HL-60/S4 (cell line): ENCODE results near the gene ZBTB4.

Source experiments
- in situ Hi-C: fragments of 300-500 bp; cut with MboI; formaldehyde crosslinking; loops from 2 replicates; pipeline ENCODE4 v1.14.3; 2022; ENCODE audit warnings: low sequenced_read_pairs

The ZBTB4 gene, protein sequence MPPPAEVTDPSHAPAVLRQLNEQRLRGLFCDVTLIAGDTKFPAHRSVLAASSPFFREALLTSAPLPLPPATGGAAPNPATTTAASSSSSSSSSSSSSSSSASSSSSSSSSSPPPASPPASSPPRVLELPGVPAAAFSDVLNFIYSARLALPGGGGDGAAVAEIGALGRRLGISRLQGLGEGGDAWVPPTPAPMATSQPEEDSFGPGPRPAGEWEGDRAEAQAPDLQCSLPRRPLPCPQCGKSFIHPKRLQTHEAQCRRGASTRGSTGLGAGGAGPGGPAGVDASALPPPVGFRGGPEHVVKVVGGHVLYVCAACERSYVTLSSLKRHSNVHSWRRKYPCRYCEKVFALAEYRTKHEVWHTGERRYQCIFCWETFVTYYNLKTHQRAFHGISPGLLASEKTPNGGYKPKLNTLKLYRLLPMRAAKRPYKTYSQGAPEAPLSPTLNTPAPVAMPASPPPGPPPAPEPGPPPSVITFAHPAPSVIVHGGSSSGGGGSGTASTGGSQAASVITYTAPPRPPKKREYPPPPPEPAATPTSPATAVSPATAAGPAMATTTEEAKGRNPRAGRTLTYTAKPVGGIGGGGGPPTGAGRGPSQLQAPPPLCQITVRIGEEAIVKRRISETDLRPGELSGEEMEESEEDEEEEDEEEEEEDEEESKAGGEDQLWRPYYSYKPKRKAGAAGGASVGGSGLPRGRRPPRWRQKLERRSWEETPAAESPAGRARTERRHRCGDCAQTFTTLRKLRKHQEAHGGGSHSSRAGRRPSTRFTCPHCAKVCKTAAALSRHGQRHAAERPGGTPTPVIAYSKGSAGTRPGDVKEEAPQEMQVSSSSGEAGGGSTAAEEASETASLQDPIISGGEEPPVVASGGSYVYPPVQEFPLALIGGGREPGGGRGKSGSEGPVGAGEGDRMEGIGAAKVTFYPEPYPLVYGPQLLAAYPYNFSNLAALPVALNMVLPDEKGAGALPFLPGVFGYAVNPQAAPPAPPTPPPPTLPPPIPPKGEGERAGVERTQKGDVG

DNA sequence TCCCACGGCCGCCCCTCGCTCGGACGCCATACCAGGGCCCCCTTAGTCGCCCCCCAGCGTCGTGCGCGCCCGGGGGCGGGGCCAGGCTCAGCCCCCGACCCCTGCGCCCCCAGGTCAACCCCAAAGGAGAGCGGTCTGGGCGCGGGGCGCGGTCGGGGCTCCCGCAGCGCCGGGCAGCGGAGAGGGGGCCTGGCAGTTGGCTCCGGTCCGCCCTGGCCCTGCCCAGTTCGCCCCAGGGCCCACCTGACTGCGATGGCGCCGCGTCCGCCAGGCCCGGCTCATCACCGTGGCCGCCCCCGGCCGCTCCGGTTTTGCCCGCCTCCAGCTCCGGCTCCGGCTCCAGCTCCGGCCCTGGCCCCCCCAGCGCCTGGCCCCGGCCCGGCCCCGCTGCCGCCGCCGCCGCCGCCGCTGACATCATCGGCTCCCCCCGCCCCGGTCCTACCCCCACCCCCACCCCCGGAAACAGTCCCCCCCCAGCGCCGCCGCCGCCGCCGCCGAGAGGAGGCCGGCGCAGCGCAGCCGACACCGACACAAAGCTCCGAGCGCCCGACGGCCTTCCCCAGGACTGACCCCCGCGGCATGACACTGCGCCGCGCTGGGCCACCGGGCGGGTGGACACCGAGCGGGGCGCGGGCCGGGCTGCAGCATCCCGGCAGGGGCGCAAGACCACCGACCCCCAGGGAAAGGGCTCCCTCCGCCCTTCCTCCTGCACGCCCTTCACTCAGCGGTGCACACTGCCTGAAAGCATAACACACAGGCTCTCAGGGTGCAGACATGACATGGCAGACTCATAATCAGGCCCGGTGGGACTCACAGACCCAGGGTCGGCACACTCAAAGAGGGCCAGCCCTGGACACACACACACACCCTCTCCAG, at the start of gene ZBTB4:
Gene ZBTB4 (minus strand): TSS at position 419 of the 876 bp plus-strand sequence. CDS start 12,830 bp downstream, outside the sequence.
- in situ Hi-C loops, result no loop called here

DNA sequence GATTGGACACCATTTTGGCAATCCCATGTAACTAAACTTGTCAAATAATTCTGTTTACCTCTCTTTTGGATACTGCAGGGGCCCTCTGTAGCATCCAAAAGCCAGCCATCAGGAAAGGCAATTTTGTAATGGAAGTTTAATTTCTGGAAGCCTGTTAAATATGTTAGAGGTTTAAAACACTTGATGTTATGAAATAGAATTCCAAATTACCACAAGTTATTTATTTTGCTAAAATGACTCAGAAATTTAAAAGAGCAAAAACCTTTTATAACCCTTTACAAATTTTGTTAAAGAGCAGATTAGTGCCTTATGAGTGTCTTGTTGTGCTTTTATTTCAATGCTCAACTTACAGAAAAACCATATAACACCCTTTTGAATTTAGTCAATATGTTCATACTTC, 49.4 kb upstream of the ZBTB4 start:
- in situ Hi-C loops, result no loop called here

DNA sequence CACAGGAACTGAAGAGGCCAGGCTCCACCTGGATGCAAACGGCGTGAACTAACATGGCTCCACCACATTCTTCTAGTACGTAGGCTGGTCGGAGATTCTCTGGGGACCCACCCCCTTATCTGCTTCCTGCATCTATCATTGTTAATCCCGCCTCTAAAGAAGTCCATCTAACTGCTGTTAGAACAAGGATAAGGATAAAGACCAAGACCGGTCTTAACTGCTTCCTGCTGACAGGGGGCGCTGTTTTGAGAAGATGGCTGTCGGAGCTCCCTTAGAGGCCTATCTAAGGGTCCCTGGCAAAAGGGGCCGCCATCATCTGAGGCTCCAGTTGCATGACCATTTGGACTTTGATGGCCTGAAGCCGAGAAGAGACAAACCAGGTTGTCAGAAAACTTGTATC, 43.6 kb upstream of the ZBTB4 start:
- in situ Hi-C loops, result no loop called here

DNA sequence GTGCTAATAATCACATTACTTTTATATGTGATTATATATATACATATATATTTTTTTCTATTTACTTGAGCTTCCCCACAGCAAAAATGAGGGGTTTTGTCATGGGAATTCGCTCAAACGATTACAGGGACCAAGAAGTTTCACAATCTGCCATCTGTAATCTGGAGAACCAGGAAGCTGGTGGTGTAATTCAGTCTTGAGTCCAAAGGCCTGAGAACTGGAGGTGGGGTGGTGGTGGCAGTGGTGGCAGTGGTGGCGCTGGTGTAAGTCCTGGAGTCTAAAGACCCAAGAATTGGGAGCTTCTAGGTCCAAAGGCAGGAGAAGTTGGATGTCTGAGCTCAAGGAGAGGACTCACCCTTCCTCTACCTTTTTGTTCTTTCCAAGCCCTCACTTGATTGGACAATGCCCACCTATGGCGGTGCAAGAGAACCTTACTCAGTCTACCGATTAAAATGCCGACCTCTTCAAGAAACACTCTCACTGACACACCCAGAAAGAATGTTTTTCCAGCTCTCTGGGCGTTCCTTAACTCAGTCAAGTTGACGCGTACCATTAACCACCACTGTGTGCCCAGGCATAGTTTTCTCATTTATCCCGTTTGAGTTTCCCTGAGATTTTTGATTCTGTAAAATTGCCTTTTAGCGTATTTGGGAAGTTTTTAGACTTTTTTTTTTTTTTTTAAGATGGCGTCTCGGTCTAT, 36.6 kb upstream of the ZBTB4 start:
- in situ Hi-C loops, result no loop called here

DNA sequence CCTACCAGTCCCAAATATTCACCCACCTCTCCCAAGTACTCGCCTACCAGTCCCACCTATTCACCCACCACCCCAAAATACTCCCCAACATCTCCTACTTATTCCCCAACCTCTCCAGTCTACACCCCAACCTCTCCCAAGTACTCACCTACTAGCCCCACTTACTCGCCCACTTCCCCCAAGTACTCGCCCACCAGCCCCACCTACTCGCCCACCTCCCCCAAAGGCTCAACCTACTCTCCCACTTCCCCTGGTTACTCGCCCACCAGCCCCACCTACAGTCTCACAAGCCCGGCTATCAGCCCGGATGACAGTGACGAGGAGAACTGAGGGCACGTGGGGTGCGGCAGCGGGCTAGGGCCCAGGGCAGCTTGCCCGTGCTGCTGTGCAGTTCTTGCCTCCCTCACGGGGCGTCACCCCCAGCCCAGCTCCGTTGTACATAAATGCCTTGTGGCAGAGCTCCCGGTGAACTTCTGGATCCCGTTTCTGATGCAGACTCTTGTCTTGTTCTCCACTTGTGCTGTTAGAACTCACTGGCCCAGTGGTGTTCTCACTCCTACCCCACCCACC, 34.5 kb upstream of the ZBTB4 start:
- in situ Hi-C loops, result no loop called here

DNA sequence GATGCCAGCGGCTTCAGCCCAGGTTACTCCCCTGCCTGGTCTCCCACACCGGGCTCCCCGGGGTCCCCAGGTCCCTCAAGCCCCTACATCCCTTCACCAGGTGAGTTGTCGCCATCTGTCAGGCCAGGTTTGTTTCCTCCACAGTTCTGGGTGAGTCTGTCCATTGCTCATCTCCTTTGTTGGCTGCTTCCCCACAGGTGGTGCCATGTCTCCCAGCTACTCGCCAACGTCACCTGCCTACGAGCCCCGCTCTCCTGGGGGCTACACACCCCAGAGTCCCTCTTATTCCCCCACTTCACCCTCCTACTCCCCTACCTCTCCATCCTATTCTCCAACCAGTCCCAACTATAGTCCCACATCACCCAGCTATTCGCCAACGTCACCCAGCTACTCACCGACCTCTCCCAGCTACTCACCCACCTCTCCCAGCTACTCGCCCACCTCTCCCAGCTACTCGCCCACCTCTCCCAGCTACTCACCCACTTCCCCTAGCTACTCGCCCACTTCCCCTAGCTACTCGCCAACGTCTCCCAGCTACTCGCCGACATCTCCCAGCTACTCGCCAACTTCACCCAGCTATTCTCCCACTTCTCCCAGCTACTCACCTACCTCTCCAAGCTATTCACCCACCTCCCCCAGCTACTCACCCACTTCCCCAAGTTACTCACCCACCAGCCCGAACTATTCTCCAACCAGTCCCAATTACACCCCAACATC, 33.6 kb upstream of the ZBTB4 start:
- in situ Hi-C loops, result no loop called here

DNA sequence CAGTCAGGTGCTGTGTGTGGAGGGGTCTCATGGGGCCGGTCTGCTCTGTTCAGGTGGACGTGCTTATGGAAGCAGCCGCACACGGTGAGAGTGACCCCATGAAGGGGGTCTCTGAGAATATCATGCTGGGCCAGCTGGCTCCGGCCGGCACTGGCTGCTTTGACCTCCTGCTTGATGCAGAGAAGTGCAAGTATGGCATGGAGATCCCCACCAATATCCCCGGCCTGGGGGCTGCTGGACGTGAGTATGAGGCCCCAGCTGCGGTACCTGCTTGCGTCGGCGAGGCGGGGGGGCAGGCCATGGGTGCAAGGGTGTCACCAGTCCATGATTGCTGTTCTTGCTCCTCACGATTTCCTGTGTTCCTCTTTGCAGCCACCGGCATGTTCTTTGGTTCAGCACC, 32.7 kb upstream of the ZBTB4 start:
- in situ Hi-C loops, result no loop called here

DNA sequence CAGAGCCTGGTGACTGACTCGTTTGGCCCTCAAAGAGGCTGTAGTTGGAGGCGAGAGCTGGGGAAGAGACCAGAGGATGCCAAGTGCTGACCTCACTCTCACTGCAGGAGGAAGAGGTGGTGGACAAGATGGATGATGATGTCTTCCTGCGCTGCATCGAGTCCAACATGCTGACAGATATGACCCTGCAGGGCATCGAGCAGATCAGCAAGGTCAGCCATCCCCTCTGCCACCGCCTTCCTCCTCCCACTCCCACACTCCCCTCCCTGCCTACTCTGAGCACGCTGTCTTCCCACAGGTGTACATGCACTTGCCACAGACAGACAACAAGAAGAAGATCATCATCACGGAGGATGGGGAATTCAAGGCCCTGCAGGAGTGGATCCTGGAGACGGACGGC, 31.7 kb upstream of the ZBTB4 start:
- in situ Hi-C loops, result no loop called here

DNA sequence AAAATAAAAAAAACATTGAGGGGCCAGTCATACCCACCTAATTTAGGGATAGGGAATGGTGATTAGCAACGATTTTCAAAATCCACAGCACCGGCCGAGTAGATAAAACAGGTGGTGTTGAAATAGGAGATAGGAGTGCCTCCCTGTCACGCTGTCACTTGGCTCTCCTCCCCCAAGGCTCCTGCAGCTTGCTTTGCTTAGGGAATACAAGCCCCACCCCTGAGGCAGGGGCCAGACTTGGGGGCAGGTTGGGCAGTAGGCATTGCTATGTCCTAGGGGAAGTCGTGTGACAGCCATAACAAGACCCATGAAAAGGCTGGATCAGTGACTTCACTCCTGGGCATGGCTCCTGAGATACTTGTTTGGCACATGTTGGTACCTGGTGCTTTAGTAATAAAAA, 30.5 kb upstream of the ZBTB4 start:
- in situ Hi-C loops, result no loop called here

DNA sequence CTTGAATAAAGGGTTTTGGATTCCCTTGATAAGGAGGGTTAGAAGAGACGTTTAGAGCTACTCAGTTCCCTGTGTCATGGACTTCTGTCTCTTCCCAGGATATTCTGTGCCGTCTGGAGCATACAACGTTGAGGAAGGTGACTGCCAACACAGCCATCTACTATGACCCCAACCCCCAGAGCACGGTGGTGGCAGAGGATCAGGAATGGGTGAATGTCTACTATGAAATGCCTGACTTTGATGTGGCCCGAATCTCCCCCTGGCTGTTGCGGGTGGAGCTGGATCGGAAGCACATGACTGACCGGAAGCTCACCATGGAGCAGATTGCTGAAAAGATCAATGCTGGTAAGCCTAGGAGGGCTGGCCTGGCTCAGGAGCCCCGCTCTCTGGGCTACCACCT, 29.4 kb upstream of the ZBTB4 start:
- in situ Hi-C loops, result no loop called here

DNA sequence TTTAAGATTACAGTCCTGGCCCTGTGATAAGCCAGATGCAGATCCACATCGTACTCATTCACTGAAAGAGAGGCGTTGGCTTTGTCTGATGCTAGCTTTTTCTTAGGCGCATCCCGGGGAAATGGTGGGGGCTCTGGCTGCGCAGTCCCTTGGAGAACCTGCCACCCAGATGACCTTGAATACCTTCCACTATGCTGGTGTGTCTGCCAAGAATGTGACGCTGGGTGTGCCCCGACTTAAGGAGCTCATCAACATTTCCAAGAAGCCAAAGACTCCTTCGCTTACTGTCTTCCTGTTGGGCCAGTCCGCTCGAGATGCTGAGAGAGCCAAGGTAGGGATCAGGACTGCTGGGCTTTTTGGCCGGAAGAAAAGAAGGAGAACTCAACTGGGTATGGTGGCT, 28.7 kb upstream of the ZBTB4 start:
- in situ Hi-C loops, result no loop called here

DNA sequence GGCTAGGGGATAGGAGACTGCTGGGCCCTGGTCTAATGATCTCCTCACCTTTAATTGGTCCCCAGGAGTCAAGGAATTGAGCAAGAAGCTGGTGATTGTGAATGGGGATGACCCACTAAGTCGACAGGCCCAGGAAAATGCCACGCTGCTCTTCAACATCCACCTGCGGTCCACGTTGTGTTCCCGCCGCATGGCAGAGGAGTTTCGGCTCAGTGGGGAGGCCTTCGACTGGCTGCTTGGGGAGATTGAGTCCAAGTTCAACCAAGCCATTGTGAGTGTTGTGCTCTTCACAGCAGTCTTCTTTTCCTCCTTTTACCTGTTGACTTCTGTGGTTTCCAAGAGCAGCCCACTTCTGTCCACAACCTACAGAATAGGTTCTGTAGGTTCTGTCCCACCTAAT, 24.1 kb upstream of the ZBTB4 start:
- in situ Hi-C loops, result no loop called here

DNA sequence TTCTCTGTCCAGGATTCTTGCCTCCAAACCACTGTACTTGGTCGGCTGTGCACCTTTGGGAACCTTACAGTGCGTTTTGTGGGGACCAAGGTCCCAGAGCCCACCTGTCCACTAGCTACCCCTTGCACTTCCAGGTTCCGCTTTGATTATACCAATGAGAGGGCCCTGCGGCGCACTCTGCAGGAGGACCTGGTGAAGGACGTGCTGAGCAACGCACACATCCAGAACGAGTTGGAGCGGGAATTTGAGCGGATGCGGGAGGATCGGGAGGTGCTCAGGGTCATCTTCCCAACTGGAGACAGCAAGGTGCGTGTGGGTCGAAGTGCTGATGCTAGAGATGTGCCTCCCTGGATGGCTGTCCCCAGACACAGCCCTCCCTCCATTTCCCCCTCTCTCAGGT, 23.6 kb upstream of the ZBTB4 start:
- in situ Hi-C loops, result no loop called here

DNA sequence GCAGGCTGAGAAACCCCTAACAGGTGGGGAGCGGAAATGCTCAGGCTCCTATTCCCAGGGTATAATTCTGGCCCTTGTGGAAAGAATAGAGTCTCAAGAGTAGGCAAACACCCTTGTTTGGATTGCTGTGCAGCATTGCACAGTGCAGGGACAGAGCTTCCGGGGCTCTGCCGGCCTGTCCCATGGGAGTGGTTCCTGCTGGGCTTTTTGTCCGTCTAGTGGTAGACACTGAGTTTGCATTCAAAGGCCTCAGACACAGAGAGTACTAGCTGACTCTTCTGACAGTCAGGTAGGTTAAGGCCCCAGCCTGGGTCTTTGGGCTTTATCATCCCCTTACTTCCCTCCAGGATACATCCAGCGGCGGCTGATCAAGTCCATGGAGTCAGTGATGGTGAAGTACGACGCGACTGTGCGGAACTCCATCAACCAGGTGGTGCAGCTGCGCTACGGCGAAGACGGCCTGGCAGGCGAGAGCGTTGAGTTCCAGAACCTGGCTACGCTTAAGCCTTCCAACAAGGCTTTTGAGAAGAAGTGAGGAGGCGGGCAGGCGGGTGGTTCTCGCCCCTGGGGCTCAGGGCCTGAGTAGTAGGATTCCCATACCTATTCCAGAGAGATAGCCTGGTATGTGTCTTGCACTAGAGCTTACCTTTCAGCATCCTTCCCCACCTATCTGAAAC, 22.9 kb upstream of the ZBTB4 start:
- in situ Hi-C loops, result no loop called here

DNA sequence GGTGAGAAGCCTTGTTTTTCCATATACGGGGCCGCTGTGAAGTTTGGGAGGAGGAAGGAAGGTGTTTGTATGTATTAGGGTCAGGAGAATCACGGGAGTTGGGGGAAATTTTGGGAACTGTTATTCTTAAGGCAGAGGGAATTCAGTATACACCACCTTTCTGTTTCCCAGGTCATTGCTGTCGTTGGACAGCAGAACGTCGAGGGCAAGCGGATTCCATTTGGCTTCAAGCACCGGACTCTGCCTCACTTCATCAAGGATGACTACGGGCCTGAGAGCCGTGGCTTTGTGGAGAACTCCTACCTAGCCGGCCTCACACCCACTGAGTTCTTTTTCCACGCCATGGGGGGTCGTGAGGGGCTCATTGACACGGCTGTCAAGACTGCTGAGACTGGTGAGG, 22.3 kb upstream of the ZBTB4 start:
- in situ Hi-C loops, result no loop called here

DNA sequence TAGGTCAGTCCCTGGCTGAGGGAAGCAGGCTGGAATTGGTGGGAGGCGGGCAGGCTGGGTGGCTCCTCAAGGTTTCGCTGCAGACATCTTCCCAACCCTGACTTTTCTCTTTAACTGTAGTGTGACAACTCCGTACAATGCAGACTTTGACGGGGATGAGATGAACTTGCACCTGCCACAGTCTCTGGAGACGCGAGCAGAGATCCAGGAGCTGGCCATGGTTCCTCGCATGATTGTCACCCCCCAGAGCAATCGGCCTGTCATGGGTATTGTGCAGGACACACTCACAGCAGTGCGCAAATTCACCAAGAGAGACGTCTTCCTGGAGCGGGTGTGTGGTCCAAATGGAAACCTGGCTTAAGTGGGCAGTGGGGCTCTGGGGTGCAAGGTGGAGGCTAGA, 19.7 kb upstream of the ZBTB4 start:
- in situ Hi-C loops, result no loop called here

DNA sequence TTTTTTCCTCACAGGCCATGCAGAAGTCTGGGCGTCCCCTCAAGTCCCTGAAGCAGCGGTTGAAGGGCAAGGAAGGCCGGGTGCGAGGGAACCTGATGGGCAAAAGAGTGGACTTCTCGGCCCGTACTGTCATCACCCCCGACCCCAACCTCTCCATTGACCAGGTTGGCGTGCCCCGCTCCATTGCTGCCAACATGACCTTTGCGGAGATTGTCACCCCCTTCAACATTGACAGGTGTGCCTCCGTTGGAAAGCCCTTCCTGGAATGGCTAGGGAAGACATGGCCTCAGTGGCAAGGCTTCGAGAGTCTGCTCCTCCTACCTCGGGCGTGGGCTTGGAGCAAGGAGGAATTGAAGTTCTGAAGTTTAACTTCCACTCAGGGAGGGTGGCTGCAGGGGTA, 18.2 kb upstream of the ZBTB4 start:
- in situ Hi-C loops, result no loop called here

DNA sequence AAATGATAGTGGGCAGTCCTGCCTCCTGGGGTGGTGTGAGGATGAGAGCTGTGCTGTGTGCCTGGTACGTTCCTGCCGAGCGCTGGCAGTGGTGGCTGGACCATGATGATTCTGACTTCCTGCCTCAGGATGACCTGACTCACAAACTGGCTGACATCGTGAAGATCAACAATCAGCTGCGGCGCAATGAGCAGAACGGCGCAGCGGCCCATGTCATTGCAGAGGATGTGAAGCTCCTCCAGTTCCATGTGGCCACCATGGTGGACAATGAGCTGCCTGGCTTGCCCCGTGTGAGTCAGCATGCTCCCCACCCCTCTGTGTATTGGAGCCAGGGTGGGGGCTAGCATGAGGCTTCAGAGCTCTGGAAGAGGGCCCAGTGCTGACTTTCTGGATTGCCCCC, 17.8 kb upstream of the ZBTB4 start:
- in situ Hi-C loops, result no loop called here
